Hypothalamus (tissue), 51 donors: ENCODE data around the gene ABHD17C.

Source experiments
- DNase-seq, 51 donors: peaks; one replicate each; lab custom pipeline; 2025; lab: John Stamatoyannopoulos, UW

Gene ABHD17C

DNA sequence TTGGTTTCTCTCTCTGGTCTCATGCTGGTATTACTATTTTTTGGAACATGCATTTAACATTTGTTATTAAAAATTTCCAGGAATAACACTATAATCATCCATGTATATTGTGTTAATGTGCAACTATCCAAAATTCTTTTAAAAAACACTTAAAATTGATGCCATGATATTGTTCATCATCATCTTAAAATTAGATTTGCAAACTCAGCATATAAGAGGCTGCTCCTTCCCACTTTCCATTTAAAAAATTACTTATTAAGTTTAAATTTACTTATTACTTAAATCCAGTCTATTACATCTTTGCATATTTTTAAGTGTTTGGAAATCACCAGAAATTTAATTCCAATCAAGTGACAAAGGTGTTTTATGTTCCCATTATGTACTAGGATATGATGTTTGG lies 5.8 kb upstream of the ABHD17C start:
- no peak for DNase-seq

DNA sequence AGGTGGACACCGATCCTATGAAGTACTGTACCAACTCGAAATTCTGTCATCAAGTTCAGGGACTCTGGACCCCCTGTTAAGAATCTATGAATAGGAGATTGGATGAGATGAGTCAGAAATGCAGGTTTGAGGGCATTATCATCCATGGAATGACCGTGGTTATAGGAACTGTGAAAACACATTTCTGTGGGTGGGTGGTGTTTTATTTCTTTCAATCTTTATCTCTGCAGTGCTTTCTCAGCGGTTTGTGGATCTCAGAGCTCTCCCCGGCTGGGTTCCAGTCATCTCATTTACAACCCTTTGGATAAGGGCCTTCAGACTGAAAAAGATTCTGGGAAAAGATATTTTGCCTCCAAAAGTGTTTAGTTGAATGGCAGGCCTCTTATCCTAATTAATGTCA lies 5.4 kb upstream of the ABHD17C start:
- DNase-seq: no peak

DNA sequence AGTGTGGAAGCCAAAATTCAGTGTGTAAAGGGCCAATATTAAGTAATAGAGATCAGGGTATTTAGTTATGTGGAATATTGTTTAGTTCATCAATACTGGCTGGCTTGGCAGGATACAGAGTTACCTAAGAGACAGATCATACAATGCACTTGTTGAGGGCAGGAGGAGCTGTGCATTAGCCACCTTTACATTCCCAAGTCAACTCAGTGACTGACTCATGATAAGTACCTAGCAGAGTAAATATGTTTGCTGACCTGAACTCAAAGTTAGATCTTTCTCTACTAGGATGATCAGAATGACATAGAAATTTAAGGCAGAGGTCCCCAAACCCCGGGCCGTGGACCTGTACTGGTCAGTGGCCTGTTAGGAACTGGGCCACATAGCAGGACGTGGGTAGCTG lies 3.5 kb upstream of the ABHD17C start:
- DNase-seq: no peak

DNA sequence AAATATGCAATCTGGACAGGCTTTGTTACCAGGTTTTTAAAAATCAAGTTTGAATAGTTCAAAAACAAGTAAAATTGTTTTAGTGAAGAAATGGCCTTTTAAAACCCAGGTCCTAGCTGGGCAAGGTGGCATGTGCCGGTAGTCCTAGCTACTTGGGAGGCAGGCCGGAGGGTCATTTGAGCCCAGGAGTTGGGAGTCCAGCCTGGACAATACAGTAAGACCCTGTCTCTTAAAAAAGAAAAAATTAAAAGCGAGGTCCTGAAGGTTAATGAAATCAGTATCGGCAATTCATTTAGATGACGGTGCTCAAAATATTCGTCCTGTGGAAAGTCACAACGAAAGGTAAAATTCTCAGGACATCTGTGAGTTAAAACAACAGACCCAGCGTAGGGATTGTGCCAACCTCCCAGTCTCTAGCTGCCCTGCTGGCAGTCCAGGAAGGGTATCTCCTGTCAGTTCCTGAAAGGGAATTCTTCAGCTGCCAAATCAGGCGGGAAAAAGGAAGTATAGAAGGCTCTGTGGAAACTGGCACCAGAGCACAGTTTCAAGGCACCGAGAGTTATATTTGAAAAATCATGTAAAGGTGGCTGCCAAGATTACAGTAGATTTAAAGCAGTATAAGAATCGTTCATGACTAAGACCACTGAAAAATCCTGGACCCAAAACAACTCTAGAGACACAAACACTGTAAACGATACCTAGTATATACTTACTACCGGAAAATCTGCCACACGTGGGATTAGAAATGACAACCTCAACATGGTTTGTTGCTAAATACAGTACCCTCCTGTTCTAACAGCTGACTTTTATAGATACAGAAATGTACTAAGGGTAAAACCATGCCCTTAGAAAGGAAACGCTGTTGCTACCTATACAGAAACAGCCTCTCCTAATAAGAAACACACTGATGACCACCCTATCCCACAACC lies 1.2 kb upstream of the ABHD17C start:
- DNase-seq: peak in 2 of 51 donors; percentile 32 to 40

DNA sequence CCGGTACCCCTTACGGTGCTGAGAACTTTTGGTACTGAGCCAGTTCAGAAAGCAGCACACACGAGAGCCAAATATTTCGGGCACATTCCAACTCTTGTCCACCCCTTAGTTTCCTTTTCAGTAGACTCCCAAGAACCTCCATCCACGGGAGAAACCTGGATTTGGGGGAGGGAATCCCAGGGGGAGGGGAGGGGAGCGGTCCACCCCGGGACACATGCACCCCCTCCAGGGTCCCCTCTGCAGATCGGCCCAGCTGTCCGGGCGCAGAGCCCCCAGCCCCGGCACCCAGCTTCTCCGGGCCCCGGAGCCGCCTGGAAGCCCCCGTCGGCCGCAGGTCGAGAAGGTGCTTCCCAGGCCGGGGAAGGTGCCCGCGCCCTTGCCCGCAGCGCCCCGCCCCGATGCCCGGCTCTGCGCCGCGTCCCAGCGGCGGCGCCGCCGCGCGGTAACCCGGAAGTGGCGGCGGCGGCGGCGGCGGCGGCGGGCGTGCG lies 455 bp upstream of the ABHD17C start:
- DNase-seq: peak in 3 of 51 donors; percentile 13 to 43 (median 22)

DNA sequence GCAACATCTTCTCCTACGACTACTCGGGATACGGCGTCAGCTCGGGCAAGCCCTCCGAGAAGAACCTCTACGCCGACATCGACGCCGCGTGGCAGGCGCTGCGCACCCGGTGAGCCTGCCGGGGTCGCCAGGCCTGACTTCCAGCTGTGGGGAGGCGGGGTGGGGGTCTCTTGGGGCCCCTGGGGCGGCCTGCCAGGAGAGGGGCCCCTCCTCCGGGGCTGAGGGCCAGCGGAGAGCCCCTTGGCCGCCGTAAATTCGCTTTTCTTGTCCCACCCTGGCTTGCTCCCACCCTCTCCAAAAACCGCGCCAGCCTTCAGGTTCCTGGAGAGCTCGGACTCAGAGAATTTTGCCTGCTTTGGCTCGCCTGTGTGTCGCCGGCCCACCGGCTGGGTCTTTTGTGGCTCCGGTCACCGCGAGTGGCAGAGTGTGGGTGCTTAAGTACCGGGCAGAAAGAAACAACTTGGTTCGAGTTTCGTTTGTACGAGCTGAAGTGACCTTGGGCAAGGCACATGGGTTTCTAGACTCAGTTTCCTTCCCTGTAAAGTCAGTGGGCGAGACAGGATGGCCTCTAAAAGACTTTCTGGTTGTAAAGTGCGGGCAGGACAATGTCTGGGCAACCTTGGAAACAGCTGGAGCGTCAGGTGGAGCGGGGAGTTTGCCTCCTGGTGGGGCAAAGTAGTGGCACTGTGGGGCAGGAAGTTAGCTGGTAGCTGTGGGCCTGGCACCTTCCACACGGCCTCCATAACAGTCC lies 976 bp downstream of the ABHD17C start:
- DNase-seq: peak in 7 of 51 donors; percentile 14 to 41 (median 27)

DNA sequence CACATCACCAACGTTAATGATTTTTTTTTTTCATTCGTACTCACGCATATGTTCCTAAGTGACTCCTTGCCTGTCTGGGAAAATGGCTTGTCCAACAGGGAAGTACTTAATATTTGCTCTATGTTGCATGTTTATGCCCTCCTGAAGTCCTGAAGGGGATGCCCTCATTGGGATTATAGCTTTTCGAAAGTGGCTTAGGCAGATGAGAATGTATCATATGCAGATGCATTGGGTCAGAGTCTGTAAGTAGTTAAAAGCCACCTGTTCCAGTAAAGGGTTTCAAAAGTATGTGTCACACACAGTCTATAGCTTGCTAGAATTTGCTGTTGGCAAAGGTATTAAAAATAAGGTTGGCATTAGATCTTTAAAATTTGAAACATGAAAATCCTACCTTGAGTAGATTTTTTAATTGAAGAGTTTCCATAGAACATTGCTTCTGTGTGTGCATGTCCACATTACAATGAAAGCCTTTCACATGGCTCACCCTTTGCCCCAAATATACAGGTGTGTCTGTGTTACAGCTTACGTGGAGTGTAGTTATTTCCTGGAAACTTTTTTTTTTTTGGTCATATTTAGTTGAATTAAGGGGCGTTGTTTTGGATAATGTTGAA lies 2.1 kb downstream of the ABHD17C start:
- DNase-seq: no peak

DNA sequence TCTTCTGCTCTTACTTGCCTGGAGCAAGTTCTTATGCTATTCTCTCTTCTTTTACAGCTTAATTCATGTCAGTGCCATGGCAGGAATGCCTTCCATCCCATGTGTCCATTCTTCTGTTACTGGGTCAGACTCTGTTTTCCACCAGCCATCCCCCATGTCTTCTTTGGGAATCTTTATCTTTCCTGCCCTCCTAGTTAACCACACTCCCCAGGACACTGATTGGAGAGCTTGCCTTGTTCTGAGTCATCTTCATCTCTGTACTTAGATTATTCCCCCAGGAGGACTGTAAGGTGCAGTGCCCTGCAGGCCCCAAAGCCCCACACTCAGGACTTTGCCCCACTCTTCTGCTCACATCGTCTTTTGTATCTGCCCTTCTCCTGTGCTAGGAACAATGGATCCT lies 3.6 kb downstream of the ABHD17C start:
- no peak for DNase-seq

DNA sequence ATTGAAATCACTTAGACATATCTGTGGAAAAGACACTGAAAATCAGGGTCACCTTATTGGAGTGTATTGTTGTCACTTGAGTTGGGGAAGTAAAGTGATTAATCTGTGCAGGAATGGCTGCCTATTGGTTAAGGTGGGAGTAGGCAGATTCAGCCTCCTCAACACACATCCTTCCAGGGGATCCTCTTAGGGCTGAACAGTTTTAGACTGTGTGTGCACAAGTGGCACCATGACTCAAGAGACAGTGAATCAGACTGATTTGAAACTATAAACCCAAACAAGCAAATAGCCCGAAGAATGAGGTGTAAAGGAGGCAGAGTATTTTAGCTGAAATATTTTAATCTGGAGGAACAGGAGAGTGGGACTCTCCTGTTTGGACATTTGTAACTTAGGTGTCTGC lies 4.9 kb downstream of the ABHD17C start:
- peak in 1 of 51 donors; percentile 11 for DNase-seq

DNA sequence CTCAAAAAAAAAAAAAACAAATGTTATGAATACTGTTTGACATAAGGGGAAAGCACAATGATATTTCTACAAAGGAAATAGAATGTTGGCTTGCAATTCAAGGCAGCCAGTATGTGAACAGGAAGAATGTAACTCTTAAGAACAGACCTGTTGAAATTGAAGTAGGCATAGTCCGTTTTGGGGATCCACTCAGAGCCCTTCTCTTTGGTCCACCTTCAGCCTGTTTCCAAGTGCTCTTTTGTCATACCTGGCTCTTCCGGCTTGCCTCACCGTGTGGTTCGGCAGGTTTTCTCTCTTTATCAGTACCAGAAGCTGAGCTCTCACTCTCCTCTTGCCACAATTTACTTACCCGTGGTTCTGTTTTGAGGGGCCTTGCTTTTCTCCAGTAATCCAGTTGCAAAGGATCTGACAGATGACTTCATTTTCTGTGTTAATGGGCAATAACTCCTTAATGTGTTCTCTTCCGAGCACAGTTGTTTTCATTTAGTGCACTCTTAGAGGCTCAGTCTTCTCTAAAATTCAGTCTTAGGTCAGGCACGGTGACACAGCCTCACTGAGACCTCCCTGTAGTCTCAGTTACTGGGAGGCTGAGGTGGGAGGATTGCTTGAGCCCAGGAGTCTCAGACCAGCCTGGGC lies 6.7 kb downstream of the ABHD17C start:
- DNase-seq: no peak

DNA sequence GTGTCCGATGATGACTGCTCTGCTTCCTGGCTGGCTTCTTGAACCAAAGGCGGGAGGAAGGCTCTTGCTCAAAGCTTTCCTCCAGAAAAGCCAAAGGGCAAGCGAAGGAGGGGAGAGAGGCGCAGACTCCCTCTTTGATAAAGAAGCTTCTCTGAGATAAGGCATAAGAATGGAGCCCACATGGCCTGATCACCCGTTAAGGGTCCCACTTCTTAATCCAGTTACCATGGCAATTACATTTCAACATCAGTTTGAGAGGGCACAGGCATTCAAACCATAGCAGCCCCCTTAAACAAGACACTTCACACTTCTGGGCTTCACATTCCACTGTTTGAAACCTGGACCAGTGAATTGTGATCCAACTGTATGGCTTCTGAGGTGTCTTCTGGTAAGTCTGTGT lies 8.0 kb downstream of the ABHD17C start:
- no peak for DNase-seq

DNA sequence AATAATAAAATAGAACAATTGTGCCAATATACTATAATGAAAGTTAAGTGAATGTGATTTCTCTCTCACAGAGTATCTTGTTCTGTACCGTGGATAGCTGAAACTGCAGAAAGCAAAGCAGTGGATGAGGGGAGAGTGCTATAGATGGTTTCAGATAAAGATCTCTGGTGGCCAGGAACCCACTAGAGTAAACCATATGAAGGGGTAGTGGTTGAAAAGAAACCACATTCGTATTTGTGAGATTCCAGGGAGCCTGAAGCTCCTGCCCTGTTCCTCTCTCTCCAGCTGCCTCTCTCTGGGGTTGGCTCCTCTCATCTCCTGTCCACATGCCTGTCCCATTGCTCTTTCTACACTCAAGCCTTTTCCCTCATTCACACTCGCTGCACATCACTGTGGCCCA lies 8.9 kb downstream of the ABHD17C start:
- DNase-seq: no peak

DNA sequence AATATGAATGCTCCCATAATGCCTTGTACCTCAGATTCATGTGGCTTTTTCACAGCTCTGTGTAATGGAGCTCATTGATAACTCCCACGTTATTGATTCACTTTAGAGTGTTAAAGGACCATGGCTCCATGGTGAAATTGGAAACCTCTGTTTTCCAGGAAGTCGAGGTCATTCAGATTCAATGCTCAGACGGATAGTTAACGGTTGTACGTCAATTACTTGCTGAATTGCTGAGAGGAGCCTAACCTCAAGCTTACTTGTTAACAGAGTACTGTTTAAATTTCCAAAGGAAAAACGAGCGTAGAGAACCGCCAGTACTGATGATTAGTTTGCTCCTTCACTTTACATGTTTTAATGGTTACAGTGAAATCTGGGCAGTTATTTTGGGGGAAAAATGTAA lies 11.1 kb downstream of the ABHD17C start:
- no peak for DNase-seq

DNA sequence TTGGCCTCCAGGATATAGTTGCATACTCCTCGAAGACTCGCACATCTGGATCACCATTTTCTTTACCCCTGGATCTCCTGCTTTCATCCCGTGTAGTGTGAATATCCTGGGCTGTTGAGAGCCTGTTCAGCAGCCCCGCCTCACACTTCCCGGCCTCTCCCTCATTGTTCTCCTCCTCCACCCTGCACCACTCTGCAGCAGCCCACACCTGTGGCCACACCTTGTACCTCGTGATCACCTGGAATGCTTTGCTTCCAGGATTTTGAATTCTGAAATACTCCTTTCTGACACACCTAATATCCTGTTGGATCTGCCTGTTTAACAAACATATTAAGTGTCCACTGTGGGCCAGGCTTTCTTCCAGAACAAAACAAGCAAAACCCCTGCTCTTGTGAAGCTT lies 14.4 kb downstream of the ABHD17C start:
- no peak for DNase-seq

DNA sequence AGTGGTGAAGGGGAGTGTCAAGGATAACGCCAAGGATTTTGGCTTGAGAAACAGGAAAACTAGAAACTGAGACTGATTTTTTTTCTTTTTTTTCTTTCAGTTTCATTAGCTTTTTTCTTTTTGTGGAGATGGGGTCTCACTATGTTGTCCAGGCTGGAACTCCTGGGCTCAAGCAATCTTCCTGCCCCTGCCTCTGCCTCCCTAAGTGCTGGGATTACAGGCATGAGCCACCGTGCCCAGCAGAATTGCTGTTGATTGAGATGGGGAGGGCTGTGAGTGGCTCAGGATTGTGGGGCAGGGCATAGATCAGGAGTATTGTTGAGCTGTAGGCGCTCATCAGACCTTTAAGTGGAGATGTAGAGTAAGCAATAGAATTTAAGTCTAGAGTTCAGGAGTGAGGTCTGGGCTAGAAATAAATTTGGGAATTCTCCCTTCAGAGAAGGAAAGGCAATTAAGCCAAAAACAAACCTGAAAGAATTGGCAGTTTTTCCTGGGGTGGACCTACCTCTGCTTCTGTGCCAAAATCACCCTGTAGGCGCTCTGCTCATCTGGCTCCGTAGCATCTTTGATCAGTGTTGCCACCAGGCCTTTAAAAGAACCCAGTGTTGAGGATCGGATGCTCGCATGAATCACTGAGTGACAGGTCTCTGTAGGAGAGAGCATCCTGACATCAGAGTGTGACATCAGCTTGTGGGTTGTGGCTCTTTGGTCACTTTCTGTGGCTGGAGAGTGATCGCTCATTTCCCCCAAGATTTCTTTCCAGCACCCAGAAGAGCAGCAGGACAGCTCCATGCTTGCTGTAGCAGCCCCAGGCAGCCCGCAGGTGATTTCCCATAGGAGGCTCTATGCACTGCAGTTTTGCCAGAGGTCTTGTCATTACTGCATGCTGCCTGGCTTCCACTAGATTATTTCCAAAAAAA lies 15.8 kb downstream of the ABHD17C start:
- DNase-seq: peak in 1 of 51 donors; percentile 31

DNA sequence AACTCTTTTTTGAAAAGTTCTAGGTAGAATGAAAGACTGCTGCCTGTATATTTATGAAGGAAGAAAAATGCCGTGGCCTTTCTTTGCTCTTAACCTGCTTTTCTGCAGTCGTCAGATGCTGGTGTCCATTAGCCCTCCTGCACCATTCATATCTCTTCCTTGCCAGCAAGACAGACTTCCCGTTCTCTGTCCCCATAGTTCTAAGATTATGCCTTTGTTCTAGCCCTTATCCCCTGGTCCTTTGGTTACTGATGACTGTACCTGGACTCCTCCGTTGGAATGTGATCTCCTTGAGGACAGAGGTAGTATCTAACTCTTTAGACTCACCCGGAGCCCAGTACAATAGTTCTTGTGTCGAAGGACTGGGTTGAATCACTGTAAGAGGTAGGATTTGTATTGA lies 16.8 kb downstream of the ABHD17C start:
- DNase-seq: no peak

DNA sequence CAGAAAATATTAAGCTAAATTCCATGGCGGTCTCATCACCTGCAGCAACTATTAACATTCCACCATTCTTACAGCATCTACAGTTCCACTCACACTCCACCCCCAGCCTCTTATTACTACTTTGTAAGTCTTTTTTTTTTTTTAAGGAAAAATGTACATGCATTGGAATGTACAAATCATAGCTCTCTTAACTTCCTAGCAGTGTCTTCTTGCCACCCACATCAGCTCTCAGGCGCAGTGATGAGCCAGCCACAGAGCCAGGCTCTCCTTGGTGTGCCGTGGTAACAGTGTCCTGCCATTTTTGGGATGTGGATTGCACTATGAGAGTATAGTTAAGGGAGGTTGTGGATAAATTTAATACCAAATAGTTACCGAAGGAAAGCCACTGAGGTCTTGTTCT lies 17.8 kb downstream of the ABHD17C start:
- no peak for DNase-seq

DNA sequence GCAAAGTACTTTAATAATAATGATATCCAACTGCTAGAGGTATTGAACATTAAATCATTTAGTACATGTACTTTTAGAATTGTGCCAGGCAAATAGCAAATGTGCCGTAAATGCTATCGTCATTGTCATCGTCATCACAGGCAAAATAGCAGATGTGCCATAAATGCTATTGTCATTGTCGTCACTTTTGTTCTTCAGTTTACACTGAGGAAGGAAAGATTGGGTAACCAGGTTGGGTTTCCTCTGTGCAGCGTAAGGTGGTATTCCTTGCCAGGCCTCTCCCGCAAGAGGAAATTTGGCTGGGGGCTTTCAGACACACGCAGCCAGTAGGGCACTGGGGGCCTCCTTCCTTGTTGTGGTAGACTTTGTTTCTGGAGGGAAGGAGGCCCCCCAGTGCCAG lies 26.4 kb downstream of the ABHD17C start:
- no peak for DNase-seq

DNA sequence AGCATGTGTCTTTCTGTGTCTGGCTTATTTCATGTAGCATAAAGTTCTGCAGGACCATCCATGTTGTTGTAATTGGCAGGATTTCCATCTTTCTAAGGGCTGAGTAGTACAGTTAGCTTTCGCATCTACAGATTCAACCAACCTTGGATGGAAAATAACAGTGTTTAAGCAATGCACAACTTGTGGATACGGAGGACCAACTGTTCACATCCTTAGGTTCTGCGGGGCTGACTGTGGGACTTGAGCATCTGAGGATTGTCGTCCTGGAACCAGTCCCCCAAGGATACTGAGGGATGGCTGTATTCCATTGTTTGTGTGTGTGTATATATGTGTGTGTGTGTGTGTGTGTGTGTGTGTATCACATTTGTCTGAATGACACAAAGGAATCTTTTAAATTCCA lies 27.7 kb downstream of the ABHD17C start:
- no peak for DNase-seq

DNA sequence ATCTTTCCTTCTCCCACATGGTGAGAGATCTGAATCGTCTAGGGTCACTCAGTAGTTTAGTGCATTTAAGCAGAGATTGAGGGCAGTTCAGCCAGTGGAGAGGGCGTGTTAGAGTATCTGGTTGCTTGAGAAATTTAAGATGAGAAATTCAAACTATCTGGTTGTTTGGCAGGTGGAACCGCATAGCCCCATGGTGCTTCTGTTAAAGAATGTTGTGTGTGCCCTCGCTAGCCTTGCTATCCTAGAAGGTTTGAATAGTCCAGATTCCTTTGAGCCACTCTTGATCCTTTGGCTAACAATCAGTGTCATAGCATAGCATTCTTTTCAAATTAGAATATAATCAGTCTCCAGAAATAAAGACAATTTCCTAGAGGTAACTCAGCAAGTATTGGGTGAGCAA lies 32.1 kb downstream of the ABHD17C start:
- no peak for DNase-seq
